Right atrium auricular region (tissue), 2 donors: ENCODE results near the gene TTLL9. TPM values are rescaled to one million over a fixed set of nuclear protein-coding genes. Genes with fewer than 3 reads are reported as not detected.
"Not testable (repeated sequence)": the region's sequence is repeated elsewhere in the genome, so short reads cannot be mapped to it uniquely, and the experiment has no call there.

Source experiments
- DNase-seq: peaks from one replicate; pipeline ENCODE4 v3.0.0-alpha.2; 2019; ENCODE audit warnings: low spot score
- H3K27ac ChIP-seq, 2 donors: fragments of 200-600 bp; sonication (generic); 1 replicate in 1 of 2; 2 replicates in 1 of 2; pipeline ENCODE4 v1.5.1; 2016 to 2019
- H3K27me3 ChIP-seq, 2 donors: fragments of 200-600 bp; sonication (generic); one replicate each; pipeline versions ENCODE4 v1.5.1 to v1.6.0; 2017 to 2019
- H3K36me3 ChIP-seq: fragments of 200-600 bp; sonication (generic); one replicate; pipeline ENCODE4 v1.5.1; 2016
- H3K4me1 ChIP-seq, 2 donors: fragments of 200-600 bp; sonication (generic); one replicate each; pipeline versions ENCODE4 v1.5.1 to v1.6.0; 2017 to 2019
- H3K4me3 ChIP-seq, 2 donors: fragments of 200-600 bp; sonication (generic); 1 replicate in 1 of 2; 2 replicates in 1 of 2; pipeline ENCODE4 v1.5.1; 2017 to 2019; ENCODE audit warnings: mild to moderate bottlenecking in 1 of 2, moderate library complexity in 1 of 2
- H3K9me3 ChIP-seq, 2 donors: fragments of 200-600 bp; sonication (generic); one replicate each; pipeline ENCODE4 v1.5.1; 2019
- total RNA-seq, 2 donors: library from RNA; depleted of rRNA; stranded (reverse); fragments of >200 nt; gene quantifications; one replicate each; pipeline ENCODE4 v1.1.0, GENCODE V29; 2016
- TF ChIP-seq, protein P1 (sequence below), 2 donors: fragments of 200-600 bp; sonication (generic); IDR thresholded peaks; one replicate each; pipeline ENCODE4 v1.5.1; 2019; ENCODE audit warnings: antibody characterized with exemption in 2 of 2

The TTLL9 gene
- total RNA-seq, 2 donors from 2014 or later = not detected

DNA sequence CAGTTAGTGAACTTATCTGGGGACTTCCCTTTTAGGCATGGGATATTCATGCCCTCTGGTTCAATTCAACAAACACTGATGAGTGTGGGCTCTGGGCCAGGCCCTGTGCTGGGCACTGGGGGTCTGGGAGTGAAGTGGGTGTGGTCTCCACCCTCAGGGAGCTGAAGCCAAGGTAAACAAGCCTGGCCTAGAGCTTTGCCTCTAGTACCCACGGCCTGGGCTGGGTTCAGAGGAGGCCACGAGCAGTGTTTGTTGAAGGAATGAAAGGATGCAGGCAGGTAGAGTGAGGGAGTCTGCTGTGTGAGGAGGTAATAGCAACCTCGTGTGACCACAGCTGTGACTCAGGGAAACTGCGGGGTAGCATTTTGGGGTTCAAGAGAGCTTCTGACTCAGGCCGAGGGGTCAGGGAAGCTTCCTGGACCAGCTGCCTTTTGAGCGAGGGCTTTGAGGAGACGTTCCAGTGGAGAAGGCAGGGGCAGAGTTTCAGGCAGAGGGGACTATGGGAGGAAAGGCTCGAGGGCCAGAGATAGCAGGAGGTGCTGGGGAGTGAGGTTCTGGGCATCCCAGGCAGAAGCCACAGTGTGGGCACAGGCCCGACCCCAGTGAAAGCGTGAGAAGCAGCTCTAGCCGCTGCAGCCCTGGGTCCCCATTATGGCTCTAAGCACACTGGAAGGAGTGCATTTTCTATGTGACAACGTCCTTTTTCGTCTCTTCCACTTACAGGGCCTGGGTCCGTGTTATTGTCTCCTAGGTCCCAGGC is 45.7 kb upstream of the TTLL9 start:
- TF ChIP-seq, protein P1, sequence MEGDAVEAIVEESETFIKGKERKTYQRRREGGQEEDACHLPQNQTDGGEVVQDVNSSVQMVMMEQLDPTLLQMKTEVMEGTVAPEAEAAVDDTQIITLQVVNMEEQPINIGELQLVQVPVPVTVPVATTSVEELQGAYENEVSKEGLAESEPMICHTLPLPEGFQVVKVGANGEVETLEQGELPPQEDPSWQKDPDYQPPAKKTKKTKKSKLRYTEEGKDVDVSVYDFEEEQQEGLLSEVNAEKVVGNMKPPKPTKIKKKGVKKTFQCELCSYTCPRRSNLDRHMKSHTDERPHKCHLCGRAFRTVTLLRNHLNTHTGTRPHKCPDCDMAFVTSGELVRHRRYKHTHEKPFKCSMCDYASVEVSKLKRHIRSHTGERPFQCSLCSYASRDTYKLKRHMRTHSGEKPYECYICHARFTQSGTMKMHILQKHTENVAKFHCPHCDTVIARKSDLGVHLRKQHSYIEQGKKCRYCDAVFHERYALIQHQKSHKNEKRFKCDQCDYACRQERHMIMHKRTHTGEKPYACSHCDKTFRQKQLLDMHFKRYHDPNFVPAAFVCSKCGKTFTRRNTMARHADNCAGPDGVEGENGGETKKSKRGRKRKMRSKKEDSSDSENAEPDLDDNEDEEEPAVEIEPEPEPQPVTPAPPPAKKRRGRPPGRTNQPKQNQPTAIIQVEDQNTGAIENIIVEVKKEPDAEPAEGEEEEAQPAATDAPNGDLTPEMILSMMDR (IDR thresholded peaks at IDR 0.05) = no peak

DNA sequence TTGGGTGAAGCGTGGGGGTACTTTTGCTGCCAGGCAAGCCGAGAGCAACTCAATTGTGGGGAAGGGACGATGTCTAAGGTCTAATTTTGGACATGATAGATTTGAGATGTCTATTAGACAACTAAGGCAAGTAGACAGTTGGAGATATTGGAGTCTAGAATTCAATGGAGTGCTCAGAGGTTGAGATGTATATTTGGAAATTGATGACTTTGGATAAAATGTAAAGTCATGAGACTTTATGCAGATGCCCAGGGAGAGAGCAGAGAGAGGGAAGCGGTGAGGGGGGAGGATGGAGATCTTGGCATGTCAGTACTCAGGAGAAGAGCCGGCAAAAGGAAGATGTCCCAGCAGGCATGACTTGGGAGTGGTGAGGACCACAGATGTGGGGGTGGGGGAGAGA is 44.4 kb upstream of the TTLL9 start:
- no peak for DNase-seq
- H3K4me1 ChIP-seq = peaks cover 0 to 10% of the 10 kb centered on the region in 2 donors
- H3K36me3 ChIP-seq = no peaks in the 10 kb centered on the region
- no peak overlapping the region for H3K4me3 ChIP-seq
- TF ChIP-seq, protein P1 (IDR thresholded peaks at IDR 0.05) = no peak
- no peaks in the 10 kb centered on the region for H3K27me3 ChIP-seq
- no peak overlapping the region for H3K27ac ChIP-seq
- no peaks in the 10 kb centered on the region for H3K9me3 ChIP-seq

More for the DNA sequence above, 45.7 kb upstream of the TTLL9 start:
- Histone ChIP-seq H3K4me1 (peaks cover 0 to 10% of the 10 kb centered on the region in 2 donors), H3K36me3 (no peaks in the 10 kb centered on the region), H3K27ac (no peak overlapping the region), H3K27me3 (no peaks in the 10 kb centered on the region), H3K9me3 (no peaks in the 10 kb centered on the region), H3K4me3 (no peak overlapping the region)
- DNase-seq = no peak

DNA sequence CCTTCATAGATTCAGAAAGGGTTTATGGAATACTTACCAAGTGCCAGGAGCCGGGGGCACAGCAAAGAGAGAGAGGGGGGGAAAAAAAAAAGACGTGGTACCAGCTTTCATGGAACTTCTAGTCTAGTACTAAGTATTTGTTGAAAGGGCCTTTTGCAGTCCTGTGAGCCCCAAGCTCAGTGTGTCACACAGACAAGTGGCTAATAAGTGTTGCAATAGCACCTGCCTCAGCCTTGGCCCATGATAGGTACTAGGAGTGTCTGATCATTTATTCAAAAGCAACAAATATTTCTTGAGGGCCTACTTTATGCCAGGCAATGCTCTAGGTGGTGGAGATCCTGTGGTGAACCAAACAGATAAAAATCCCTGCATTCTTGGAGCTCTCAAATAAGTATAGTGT is 43.4 kb upstream of the TTLL9 start:
- H3K4me1 ChIP-seq = peaks cover 0 to 10% of the 10 kb centered on the region in 2 donors
- H3K9me3 ChIP-seq = no peaks in the 10 kb centered on the region
- H3K4me3 ChIP-seq = no peak overlapping the region
- no peaks in the 10 kb centered on the region for H3K27me3 ChIP-seq
- TF ChIP-seq, protein P1 (IDR thresholded peaks at IDR 0.05) = no peak
- no peak for DNase-seq
- H3K27ac ChIP-seq = no peak overlapping the region
- no peaks in the 10 kb centered on the region for H3K36me3 ChIP-seq

DNA sequence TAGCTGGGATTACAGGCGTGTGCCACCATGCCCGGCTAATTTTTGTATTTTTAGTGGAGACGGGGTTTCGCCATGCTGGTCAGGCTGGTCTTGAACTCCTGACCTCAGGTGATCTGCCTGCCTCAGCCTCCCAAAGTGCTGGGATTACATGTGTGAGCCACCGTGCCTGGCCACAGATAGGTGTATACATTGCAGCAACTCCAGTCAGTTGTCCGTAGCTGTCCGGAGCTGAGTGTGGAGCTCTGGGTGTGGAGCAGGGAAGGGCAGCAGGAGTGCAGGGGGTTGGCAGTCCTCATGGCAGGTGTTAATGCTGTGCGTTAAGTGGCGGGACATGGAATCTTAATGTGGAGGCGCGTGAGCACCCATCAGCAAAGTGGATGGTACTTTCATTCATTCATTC is 42.4 kb upstream of the TTLL9 start:
- not testable (repeated sequence) for H3K4me1 ChIP-seq, H3K36me3 ChIP-seq, H3K27ac ChIP-seq

DNA sequence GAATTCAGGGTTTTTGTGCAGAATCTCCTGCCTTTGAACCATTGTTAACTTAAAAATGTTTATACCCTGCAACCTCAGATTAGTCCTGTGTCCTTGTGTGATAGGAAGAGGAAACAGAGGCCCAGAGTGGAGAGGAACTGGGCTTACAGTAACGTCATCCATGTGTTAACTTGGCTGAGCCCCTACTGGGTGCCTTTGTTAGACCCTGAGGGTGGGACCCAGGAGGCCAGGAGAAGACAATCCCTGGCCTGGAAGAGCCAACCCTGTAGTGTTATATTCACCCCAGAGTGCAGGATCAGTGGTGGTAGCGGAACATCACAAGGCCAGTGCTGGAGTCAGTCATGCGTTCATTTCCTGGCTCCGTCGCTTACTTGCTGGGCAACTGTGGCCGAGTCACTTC is 40.7 kb upstream of the TTLL9 start:
- DNase-seq = no peak
- H3K9me3 ChIP-seq = no peaks in the 10 kb centered on the region
- no peaks in the 10 kb centered on the region for H3K36me3 ChIP-seq
- H3K4me1 ChIP-seq = peaks cover 0 to 8% of the 10 kb centered on the region in 2 donors
- H3K4me3 ChIP-seq = no peak overlapping the region
- no peak overlapping the region for H3K27ac ChIP-seq
- H3K27me3 ChIP-seq = no peaks in the 10 kb centered on the region
- TF ChIP-seq, protein P1 (IDR thresholded peaks at IDR 0.05) = no peak

More for the DNA sequence above, 42.4 kb upstream of the TTLL9 start:
- H3K27me3 ChIP-seq, H3K9me3 ChIP-seq, H3K4me3 ChIP-seq, DNase-seq: not testable (repeated sequence)

DNA sequence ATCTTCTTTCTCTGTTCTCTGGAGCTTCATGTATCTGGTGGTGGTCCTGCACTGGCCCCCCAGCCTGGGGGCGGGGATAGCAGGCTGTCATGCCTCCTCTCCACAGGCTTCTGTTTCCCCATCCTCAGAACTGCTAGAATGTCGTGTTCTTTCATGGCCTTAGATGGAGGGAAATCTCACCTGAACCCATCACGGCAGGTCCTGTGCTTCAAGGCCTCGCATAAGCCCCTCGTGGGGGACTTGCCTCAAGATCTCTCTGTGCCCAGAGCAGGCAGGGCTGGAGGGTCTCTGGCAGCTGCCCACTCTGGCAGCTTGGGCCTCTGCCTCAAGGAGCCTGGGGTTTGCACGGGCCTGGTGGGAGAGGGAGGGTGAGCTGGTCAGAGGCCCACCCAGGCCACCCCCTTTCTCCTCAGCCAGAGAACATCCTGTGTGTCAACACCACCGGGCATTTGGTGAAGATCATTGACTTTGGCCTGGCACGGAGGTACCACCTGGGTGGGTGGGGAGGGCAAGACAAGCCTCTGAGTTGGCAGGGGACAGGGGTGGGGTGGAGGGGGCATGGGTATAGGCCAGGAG is 39.9 kb upstream of the TTLL9 start:
- Histone ChIP-seq H3K27ac (no peak overlapping the region), H3K36me3 (no peaks in the 10 kb centered on the region), H3K9me3 (no peaks in the 10 kb centered on the region), H3K27me3 (no peaks in the 10 kb centered on the region), H3K4me3 (no peak overlapping the region), H3K4me1 (peaks cover 0 to 9% of the 10 kb centered on the region in 2 donors)
- no peak for DNase-seq
- TF ChIP-seq, protein P1 (IDR thresholded peaks at IDR 0.05) = no peak
